ENCODE measurements around the gene CNPY2.
"Not testable (repeated sequence)": the region's sequence is repeated elsewhere in the genome, so short reads cannot be mapped to it uniquely, and the experiment has no call there.

The CNPY2 gene

DNA sequence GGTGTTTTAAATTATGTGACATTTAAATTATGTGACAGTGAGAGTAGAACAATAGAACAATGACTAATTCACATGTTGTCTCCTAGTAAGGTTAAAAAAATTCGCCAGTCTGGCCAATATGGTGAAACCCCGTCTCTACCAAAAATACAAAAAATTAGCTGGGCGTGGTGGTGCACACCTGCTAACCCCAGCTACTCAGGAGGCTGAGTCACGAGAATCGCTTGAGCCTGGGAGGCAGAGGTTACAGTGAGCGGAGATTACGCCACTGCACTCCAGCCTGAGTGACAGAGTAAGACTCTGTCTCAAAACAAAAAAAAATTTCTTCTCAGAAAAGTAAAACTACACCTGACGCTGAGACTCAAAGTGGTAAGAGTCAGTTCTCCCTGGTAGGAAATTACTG lies 18.4 kb downstream of the CNPY2 start:
- DNase-seq (ENCODE audit: low read depth) = no peak

GRCh38 chr12:56296295-56296694 lies 19.5 kb downstream of the CNPY2 start:
- no peak for DNase-seq (ENCODE audit: low read depth)

- no peak for DNase-seq (ENCODE audit: low read depth)
Observed at GRCh38 chr12:56293795-56294194, 22.0 kb downstream of the CNPY2 start.

DNA sequence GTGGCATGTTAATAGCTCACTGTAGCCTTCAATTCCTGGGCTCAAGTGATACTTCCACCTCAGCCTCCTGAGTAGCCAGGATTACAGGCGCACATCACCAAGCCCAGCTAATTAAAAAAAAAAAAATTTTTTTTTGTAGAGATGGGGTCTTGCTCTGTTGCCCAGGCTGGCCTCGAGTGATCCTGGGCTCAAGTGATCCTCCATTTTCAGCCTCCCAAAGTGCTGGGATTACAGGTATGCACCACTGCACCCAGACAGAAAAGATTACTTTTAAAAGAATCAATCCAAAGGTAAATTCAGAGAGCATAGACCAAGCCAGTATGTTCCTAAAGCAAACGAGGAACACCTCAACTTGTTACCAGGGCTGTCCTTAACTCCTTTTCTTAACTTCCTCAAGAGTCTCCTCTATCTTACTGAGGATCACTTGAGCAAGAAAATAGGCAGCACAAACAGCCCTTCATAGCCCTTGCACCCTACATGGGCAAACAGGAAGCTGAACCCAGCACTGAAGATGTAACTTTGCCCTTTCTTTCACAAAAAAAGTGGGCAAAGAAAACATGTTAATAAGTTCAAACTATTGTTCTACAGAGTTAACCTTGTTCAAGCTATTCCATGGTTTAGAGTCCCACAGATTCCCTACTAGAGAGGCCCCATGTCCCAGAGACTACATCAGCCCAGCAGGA lies 26.9 kb downstream of the CNPY2 start:
- no peak for DNase-seq (ENCODE audit: low read depth)

GRCh38 chr12:56286044-56286830 lies 29.6 kb downstream of the CNPY2 start:
- DNase-seq (ENCODE audit: low read depth) = no peak

- not testable (repeated sequence) for DNase-seq (ENCODE audit: low read depth)
Observed at GRCh38 chr12:56284263-56284662, 31.5 kb downstream of the CNPY2 start.

DNA sequence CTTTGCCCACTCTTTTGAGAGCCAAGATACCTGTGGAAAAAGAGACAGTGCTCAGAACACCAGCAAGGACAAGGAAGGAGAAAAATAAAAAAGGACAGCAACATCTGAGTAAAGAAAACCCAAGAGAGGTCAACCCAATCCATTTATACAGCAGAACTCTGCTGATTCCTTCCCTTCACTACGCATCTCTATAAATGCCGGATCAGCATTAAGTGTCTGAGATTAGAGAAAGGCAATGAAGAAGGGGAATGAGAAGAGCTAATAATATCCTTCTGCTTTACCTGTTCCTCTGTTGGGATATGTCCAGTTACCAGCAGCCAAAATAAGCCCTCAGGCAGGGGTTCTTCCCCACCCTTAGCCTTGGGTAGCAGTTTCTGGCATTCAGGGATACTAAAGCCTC lies 33.2 kb downstream of the CNPY2 start:
- no peak for DNase-seq (ENCODE audit: low read depth)

DNA sequence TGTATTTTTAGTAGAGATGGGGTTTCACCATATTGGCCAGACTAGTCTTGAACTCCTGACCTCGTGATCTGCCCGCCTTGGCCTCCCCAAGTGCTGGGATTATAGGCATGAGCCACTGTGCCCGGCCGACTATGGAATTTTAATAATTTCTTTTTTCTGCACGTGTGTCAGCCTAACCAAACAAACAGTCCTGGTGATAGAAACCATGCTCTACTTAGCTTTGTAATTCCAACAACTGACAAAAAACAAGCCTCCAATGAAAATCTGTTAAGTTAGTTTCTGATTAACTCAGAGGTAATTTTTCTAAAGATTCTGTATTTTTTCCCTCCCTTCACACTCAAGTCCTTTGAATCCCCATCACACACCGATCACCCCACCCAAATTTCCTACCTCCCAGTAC lies 33.8 kb downstream of the CNPY2 start:
- DNase-seq (ENCODE audit: low read depth) = no peak

GRCh38 chr12:56280849-56281248 lies 34.9 kb downstream of the CNPY2 start:
- DNase-seq (ENCODE audit: low read depth) = no peak

DNA sequence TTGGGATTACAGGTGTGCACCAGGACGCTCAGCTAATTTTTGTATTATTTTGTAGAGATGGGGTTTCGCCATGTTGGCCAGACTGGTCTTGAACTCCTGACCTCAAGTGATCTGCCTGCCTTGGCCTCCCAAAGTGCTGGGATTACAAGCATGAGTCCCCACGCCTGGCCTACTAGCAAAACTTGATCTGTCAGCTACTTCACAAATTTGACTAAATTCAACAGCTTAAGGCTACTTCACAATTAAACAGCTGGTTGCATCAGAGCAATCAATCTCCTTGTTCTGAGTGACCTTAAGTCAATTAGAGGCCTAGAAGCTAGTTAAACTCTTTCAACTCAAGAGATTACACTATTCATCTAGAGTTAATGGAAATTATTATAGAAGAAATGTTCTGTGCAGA lies 36.9 kb downstream of the CNPY2 start:
- DNase-seq (ENCODE audit: low read depth) = no peak

DNA sequence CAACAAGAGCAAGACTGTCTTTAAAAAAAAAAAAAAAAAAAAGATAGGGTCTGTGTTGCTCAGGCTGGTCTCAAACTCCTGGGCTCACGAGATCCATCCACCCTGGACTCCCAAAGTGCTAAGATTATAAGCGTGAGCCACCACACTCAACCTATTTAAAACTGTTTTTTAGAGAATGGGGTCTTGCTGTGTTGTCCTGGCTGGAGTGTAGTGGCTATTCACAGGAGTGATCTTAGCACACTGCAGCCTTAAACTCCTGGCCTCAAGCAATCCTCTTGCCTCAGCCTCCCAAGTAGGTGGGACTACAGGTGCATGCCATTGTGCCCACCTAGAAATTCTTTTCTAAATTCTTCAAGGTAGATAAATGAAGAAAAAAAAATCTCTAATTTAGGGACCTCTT lies 41.5 kb downstream of the CNPY2 start:
- no peak for DNase-seq (ENCODE audit: low read depth)

- DNase-seq (ENCODE audit: low read depth) = not testable (repeated sequence)
Observed at GRCh38 chr12:56272468-56272867, 43.3 kb downstream of the CNPY2 start.

DNA sequence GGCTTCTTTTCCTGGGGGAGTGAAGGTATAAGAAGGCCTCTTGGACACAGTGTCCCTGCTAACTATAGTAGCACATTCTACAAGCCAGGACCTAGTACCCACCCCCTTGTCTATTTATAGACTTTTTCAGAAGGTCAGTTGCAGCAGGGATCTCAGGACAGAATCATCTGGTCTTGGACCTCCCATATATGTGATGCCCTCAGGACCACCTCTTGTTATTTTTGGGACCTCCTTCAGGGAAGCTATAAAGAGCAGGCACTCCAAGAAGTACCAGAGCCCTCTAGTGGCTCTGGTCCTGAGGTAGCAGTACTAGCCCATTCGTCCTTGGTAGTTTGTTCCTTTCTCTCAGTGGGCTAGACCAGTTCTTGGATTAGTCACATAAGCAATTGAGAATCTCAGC lies 44.8 kb downstream of the CNPY2 start:
- DNase-seq (ENCODE audit: low read depth) = no peak

DNA sequence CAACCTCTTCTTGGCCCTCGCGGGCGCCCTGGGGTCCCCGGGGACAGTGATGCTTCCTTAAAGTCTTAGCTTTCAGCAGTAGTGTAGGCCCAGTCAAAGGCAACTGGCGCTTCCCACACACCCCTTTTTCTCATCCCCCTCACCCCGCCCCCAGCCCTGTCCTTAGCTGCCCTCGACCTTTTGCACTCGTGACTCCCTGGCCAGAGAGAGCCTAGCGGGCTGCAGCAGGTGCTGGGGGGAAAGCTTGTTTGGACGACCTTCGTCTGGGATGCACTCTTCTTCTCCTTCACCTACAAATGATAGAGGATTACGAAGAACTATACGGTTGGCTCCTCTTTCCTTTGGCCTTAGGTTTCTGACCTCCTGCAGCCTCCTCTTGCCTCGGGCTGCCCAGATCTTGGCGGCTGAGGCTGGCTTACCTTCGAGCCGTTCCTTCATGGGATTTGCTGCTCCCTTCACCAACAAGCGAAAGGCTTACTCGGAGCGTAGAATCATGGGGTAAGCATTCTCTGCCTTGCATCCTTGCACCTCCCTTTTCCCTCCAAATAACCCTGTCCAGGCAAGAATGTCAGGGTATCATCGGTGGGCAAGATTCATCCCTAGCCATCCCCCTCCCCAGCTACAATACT lies 48.2 kb downstream of the CNPY2 start:
- DNase-seq (ENCODE audit: low read depth) = no peak

GRCh38 chr12:56266693-56267442 lies 48.9 kb downstream of the CNPY2 start, which contains the start of gene COQ10A:
Gene COQ10A (plus strand): TSS chr12:56266942. CDS start chr12:56267119, 177 bp downstream.
- DNase-seq (ENCODE audit: low read depth) = peak; percentile 75

- DNase-seq (ENCODE audit: low read depth) = not testable (repeated sequence)
Observed at GRCh38 chr12:56266068-56266692, 49.6 kb downstream of the CNPY2 start.

DNA sequence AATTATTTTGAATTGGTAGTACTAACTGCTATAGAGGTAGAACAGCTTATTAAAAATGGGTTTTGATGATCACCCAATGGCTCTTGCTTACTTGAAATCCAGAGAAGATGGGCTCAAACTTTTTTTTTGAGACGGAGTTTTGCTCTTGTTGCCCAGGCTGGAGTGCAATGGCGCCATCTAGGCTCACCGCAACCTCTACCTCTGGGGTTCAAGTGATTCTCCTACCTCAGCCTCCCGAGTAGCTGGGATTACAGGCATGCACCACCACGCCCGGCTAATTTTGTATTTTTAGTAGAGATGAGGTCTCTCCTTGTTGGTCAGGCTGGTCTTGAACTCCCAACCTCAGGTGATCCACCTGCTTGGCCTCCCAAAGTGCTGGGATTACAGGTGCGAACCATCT lies 52.8 kb downstream of the CNPY2 start:
- not testable (repeated sequence) for DNase-seq (ENCODE audit: low read depth)

GRCh38 chr12:56261503-56262232 lies 54.1 kb downstream of the CNPY2 start:
- no peak for DNase-seq (ENCODE audit: low read depth)

DNA sequence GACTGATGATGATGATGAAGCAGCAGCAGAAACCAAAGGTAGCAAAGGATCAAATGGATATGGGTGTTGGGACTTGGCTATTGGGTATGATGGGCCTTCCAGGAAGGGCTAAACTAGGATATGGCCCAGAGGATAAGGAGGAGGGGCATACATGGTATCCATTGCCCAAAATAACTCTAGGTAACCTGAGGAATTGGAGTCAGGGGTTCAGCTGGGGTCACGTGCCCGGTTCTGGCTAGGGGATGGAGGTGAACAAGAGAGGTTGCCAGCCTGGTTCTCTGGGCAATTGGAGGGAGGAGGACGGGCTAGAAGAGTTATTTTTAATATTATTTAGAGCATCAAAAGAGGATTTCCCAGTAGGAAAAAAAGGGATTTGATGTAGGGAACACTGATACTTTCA lies 54.9 kb downstream of the CNPY2 start:
- no peak for DNase-seq (ENCODE audit: low read depth)

GRCh38 chr12:56260380-56260779 lies 55.4 kb downstream of the CNPY2 start:
- DNase-seq (ENCODE audit: low read depth) = no peak
